ENCODE measurements around the gene GAGE10.

GAGE10 gene

DNA sequence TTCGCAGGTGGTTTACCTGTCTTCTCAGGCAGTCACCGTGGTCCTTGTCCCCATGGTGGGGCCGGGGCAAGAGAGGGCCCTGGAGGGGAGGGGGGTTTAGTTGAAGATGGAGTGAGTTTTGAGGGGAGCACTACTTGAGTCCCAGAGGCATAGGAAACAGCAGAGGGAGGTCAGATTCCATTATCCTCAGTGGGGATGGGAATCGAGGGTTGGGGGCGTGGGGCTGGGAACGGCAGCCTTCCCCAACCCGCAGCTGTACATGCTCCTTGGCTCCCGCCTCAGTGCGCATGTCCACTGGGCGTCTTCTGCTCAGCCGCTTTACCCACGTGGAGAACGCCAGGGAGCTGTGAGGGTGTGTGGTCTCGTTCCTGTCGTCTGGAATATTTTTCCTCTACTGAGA lies at the start of gene GAGE10:
TSS of gene GAGE10 (plus strand) at position 301 of the 400 bp plus-strand sequence. CDS start 1,214 bp downstream, outside the sequence.
- no peak for TF ChIP-seq CTCF (IDR thresholded peaks at IDR 0.05)
- H3K4me3 ChIP-seq (ENCODE audit: low read depth in 1 of 2, low read length in 1 of 2) = no peak within 1 kb of the TSS

DNA sequence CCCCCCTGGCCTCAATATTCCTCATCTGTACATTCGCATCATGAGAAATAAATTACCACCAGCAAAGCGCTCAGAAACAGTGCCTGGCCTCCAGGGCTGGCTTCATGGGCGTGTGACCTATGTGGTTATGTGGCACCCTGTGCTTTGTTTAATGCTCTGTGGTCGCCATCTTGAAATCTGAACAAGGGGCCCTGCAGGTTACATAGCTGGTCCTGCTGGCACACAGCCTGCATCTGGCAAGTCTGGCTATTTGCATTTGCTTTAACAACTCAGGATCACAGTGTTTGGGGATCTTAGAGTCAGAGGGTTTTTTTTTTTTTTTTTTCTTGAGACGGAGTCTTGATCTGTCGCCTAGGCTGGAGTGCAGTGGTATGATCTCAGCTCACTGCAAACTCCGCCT lies 48.8 kb upstream of the GAGE10 start:
- no peak overlapping the region for H3K27ac ChIP-seq
- TF ChIP-seq CTCF (IDR thresholded peaks at IDR 0.05) = no peak
- no peak overlapping the region for H3K4me3 ChIP-seq (ENCODE audit: low read depth in 1 of 2, low read length in 1 of 2)
- no peaks in the 10 kb centered on the region for H3K27me3 ChIP-seq
- no peaks in the 10 kb centered on the region for H3K9me3 ChIP-seq
- H3K36me3 ChIP-seq = peaks cover 23% of the 10 kb centered on the region
- no peaks in the 10 kb centered on the region for H3K4me1 ChIP-seq (ENCODE audit: control insufficient read depth in 1 of 2, insufficient read depth in 1 of 2, low read depth in 1 of 2, low read length in 1 of 2)

More for the DNA sequence above, at the start of gene GAGE10:
- H3K4me1 ChIP-seq (ENCODE audit: control insufficient read depth in 1 of 2, insufficient read depth in 1 of 2, low read depth in 1 of 2, low read length in 1 of 2) = peaks cover 0 to 2% of the 10 kb centered on the region in 2 experiments
- no peaks in the 10 kb centered on the region for H3K36me3 ChIP-seq
- H3K9me3 ChIP-seq = no peaks in the 10 kb centered on the region
- no peak within 1 kb of the TSS for H3K27ac ChIP-seq
- no peaks in the 10 kb centered on the region for H3K27me3 ChIP-seq

- Histone ChIP-seq H3K27ac (no peak overlapping the region), H3K27me3 (no peaks in the 10 kb centered on the region), H3K4me1 (ENCODE audit: control insufficient read depth in 1 of 2, insufficient read depth in 1 of 2, low read depth in 1 of 2, low read length in 1 of 2) (no peaks in the 10 kb centered on the region), H3K4me3 (ENCODE audit: low read depth in 1 of 2, low read length in 1 of 2) (no peak overlapping the region), H3K36me3 (peaks cover 6% of the 10 kb centered on the region), H3K9me3 (no peaks in the 10 kb centered on the region)
- TF ChIP-seq CTCF (IDR thresholded peaks at IDR 0.05) = no peak
Measured at GRCh38 chrX:49256268-49256995, 47.0 kb upstream of the GAGE10 start.

- Histone ChIP-seq H3K27me3 (no peaks in the 10 kb centered on the region), H3K4me3 (ENCODE audit: low read depth in 1 of 2, low read length in 1 of 2) (no peak overlapping the region), H3K27ac (no peak overlapping the region), H3K36me3 (peaks cover 3% of the 10 kb centered on the region), H3K9me3 (no peaks in the 10 kb centered on the region), H3K4me1 (ENCODE audit: control insufficient read depth in 1 of 2, insufficient read depth in 1 of 2, low read depth in 1 of 2, low read length in 1 of 2) (no peaks in the 10 kb centered on the region)
- TF ChIP-seq CTCF (IDR thresholded peaks at IDR 0.05) = no peak
Measured at GRCh38 chrX:49257074-49257790, 46.2 kb upstream of the GAGE10 start.

DNA sequence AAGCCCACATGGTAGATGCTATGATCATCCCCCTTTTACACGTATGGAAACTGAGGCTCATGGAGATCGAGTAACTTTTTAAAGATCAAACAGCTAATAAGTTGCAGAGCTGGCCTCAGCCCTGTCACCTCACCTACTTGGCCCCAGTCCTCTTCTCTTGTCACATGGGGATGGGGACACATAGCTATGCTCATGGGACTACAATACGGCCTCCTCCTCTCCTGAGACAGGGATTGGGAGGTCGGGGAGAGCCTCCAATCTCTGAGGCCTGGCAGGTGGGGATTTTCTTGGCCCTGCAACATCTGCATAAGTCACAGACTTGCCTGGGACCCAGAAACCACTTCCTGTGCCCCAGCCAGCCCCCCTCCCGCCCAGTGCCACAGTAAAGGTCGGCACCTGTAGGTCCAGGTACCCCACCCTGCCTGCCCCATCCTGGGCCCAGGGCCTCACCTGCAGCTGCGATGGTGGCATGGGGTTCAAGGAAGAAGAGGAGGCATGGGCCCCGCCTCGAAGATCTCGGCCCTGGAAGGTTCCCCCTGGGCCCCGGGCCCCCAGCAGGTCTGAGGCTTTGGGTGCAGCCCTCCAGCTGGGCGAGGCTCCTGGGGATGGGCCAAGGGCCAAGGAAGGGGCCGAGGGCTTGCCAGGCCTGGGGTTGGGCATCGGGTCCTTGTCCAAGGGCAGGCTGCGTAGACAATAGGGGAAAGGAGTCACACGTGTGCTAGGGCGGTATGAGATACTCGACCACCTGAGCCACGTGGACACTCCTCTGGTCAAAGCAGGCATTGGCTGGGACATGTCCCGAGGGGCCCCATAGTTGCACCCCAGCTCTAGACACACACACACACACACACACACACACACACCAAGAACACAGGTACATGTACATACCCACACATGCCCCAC lies 45.3 kb upstream of the GAGE10 start:
- no peaks in the 10 kb centered on the region for H3K4me1 ChIP-seq (ENCODE audit: control insufficient read depth in 1 of 2, insufficient read depth in 1 of 2, low read depth in 1 of 2, low read length in 1 of 2)
- H3K27ac ChIP-seq = no peak overlapping the region
- H3K36me3 ChIP-seq = peaks cover 3% of the 10 kb centered on the region
- no peak overlapping the region for H3K4me3 ChIP-seq (ENCODE audit: low read depth in 1 of 2, low read length in 1 of 2)
- no peaks in the 10 kb centered on the region for H3K27me3 ChIP-seq
- TF ChIP-seq CTCF (IDR thresholded peaks at IDR 0.05) = no peak
- no peaks in the 10 kb centered on the region for H3K9me3 ChIP-seq

Measured in neutrophil (primary cell).